Vagina (tissue), 2 donors: ENCODE data around the gene AGPAT3. TPM values are rescaled to one million over a fixed set of nuclear protein-coding genes. Genes with fewer than 3 reads are reported as not detected.
A peak's percentile ranks its signal among the peaks of the same experiment; 100 is the strongest.

Source experiments
- DNase-seq, 2 donors: peaks; one replicate each; pipeline ENCODE4 v3.0.0-alpha.2; 2017; ENCODE audit errors: extremely low spot score in 2 of 2
- H3K27ac ChIP-seq: fragments of 200-600 bp; sonication (generic); one replicate; pipeline ENCODE4 v1.5.1; 2019
- H3K27me3 ChIP-seq: fragments of 200-600 bp; sonication (generic); one replicate; pipeline ENCODE4 v1.5.1; 2019
- H3K36me3 ChIP-seq, 2 donors: fragments of 200-600 bp; sonication (generic); one replicate each; pipeline ENCODE4 v1.5.1; 2017 to 2019
- H3K4me1 ChIP-seq: fragments of 200-600 bp; sonication (generic); one replicate; pipeline ENCODE4 v1.5.1; 2019
- H3K4me3 ChIP-seq, 2 donors: fragments of 200-600 bp; sonication (generic); 1 replicate in 1 of 2; 2 replicates in 1 of 2; pipeline ENCODE4 v1.5.1; 2016 to 2019
- H3K9me3 ChIP-seq: fragments of 200-600 bp; sonication (generic); one replicate; pipeline ENCODE4 v1.5.1; 2019
- CTCF ChIP-seq, 3 experiments: fragments of 450-650 bp in 2 of 3; fragments of 200-600 bp in 1 of 3; sonication (generic) in 1 of 3; IDR thresholded peaks; one replicate each; pipeline ENCODE4 v1.5.1; 2017 to 2019; ENCODE audit warnings: antibody characterized with exemption in 3 of 3, mild to moderate bottlenecking in 2 of 3, moderate library complexity in 2 of 3
- POLR2A ChIP-seq, 2 donors: fragments of 450-650 bp; IDR thresholded peaks; one replicate each; pipeline ENCODE4 v1.6.1; 2017; ENCODE audit warnings: antibody characterized with exemption in 2 of 2, mild to moderate bottlenecking in 2 of 2, moderate library complexity in 2 of 2
- POLR2AphosphoS5 ChIP-seq, 2 donors: sonication (generic); formaldehyde crosslinking; IDR thresholded peaks; one replicate each; pipeline ENCODE4 v1.9.0; 2017; ENCODE audit warnings: antibody characterized with exemption in 2 of 2, mild to moderate bottlenecking in 2 of 2, low read depth in 1 of 2; ENCODE audit not compliant: insufficient read depth in 1 of 2
- intact Hi-C: fragments of 100-400 bp; cut with DNase I; formaldehyde crosslinking; loops from one replicate; pipeline ENCODE4 v1.15.1; 2023
- total RNA-seq: library from RNA; depleted of rRNA; stranded (reverse); fragments of >200 nt; gene quantifications from one replicate; pipeline ENCODE4 v1.2.3, GENCODE V29; 2016

AGPAT3 gene
- total RNA-seq: 34.4 TPM

GRCh38 chr21:43864962-43865539 lies at the start of gene AGPAT3:
Gene AGPAT3, plus strand, starts transcription at chr21:43865223. Its CDS starts 94,459 bp downstream, at chr21:43959682.
- H3K27me3 ChIP-seq: no peaks in the 10 kb centered on the region
- H3K36me3 ChIP-seq: no peaks in the 10 kb centered on the region
- no peak for DNase-seq
- H3K9me3 ChIP-seq: no peaks in the 10 kb centered on the region
- intact Hi-C loops: no loop called here
- H3K4me1 ChIP-seq: peaks cover 54% of the 10 kb centered on the region
- peak within 1 kb of the TSS; percentile 95 for H3K27ac ChIP-seq
- peak within 1 kb of the TSS; percentile 66 to 87 for H3K4me3 ChIP-seq
- no peak for TF ChIP-seq CTCF (IDR thresholded peaks at IDR 0.05)
- TF ChIP-seq POLR2A (IDR thresholded peaks at IDR 0.05): no peak
- no peak for TF ChIP-seq POLR2AphosphoS5 (IDR thresholded peaks at IDR 0.05; ENCODE audit: insufficient read depth in 1 of 2, low read depth in 1 of 2)

GRCh38 chr21:43815991-43816390 lies 49.0 kb upstream of the AGPAT3 start:
- no peaks in the 10 kb centered on the region for H3K36me3 ChIP-seq
- intact Hi-C loops: no loop called here
- H3K4me1 ChIP-seq: peaks cover 31% of the 10 kb centered on the region
- no peaks in the 10 kb centered on the region for H3K9me3 ChIP-seq
- H3K4me3 ChIP-seq: no peak overlapping the region
- TF ChIP-seq POLR2AphosphoS5 (IDR thresholded peaks at IDR 0.05; ENCODE audit: insufficient read depth in 1 of 2, low read depth in 1 of 2) (no peak), CTCF (IDR thresholded peaks at IDR 0.05) (no peak), POLR2A (IDR thresholded peaks at IDR 0.05) (no peak)
- no peak overlapping the region for H3K27ac ChIP-seq
- no peak for DNase-seq
- no peaks in the 10 kb centered on the region for H3K27me3 ChIP-seq

GRCh38 chr21:43816611-43817071 lies 48.4 kb upstream of the AGPAT3 start:
- peaks cover 25% of the 10 kb centered on the region for H3K4me1 ChIP-seq
- intact Hi-C loops: no loop called here
- no peak overlapping the region for H3K27ac ChIP-seq
- H3K4me3 ChIP-seq: no peak overlapping the region
- no peaks in the 10 kb centered on the region for H3K36me3 ChIP-seq
- no peak for DNase-seq
- no peak for TF ChIP-seq POLR2AphosphoS5 (IDR thresholded peaks at IDR 0.05; ENCODE audit: insufficient read depth in 1 of 2, low read depth in 1 of 2)
- TF ChIP-seq POLR2A (IDR thresholded peaks at IDR 0.05): no peak
- TF ChIP-seq CTCF (IDR thresholded peaks at IDR 0.05): no peak
- H3K27me3 ChIP-seq: no peaks in the 10 kb centered on the region
- no peaks in the 10 kb centered on the region for H3K9me3 ChIP-seq

GRCh38 chr21:43817157-43818086 lies 47.6 kb upstream of the AGPAT3 start:
- peaks cover 17% of the 10 kb centered on the region for H3K4me1 ChIP-seq
- H3K4me3 ChIP-seq: no peak overlapping the region
- TF ChIP-seq POLR2A (IDR thresholded peaks at IDR 0.05): no peak
- no peak for TF ChIP-seq POLR2AphosphoS5 (IDR thresholded peaks at IDR 0.05; ENCODE audit: insufficient read depth in 1 of 2, low read depth in 1 of 2)
- no peak for TF ChIP-seq CTCF (IDR thresholded peaks at IDR 0.05)
- no peak overlapping the region for H3K27ac ChIP-seq
- DNase-seq: no peak
- no peaks in the 10 kb centered on the region for H3K27me3 ChIP-seq
- H3K9me3 ChIP-seq: no peaks in the 10 kb centered on the region
- intact Hi-C loops: no loop called here
- H3K36me3 ChIP-seq: no peaks in the 10 kb centered on the region
